Left cardiac atrium (tissue), 4 donors: ENCODE results near the gene SLC27A5. TPM values are rescaled to one million over a fixed set of nuclear protein-coding genes. Genes with fewer than 3 reads are reported as not detected.
A peak's percentile ranks its signal among the peaks of the same experiment; 100 is the strongest.

Source experiments
- ATAC-seq, 2 donors: fragments of 200-7000 bp; cut with Tn5 transposase; one replicate each; pipeline ENCODE4 v1.9.1; 2020; ENCODE audit warnings: mild to moderate bottlenecking in 2 of 2, moderate library complexity in 2 of 2
- DNase-seq: peaks from one replicate; pipeline ENCODE4 v3.0.0-alpha.2; 2020
- intact Hi-C, 2 donors: fragments of 100-400 bp; cut with DNase I; formaldehyde crosslinking; loops; one replicate each; pipeline versions ENCODE4 v1.14.1 to v1.15.1; 2022 to 2023
- total RNA-seq, 2 donors: library from RNA; stranded (reverse); fragmentation: NEBNext Ultra II Directional; extraction: Animal tissue kit (Norgen Biotek cat#: 25700); gene quantifications; one replicate each; pipeline ENCODE4 v1.2.1, GENCODE V29; 2021
- donor health status: DM: no; HTN: yes; CAD: no.
- donor health status: DM: no; HTN: yes; CAD: no; lungs with severe emphysema.
- donor health status: DM: yes; HTN: yes; CAD: no.
- donor health status: Dilated cardiomyopathy.

SLC27A5 gene
- total RNA-seq, 2 donors from 2014 or later = 6.0 to 6.3 TPM

DNA sequence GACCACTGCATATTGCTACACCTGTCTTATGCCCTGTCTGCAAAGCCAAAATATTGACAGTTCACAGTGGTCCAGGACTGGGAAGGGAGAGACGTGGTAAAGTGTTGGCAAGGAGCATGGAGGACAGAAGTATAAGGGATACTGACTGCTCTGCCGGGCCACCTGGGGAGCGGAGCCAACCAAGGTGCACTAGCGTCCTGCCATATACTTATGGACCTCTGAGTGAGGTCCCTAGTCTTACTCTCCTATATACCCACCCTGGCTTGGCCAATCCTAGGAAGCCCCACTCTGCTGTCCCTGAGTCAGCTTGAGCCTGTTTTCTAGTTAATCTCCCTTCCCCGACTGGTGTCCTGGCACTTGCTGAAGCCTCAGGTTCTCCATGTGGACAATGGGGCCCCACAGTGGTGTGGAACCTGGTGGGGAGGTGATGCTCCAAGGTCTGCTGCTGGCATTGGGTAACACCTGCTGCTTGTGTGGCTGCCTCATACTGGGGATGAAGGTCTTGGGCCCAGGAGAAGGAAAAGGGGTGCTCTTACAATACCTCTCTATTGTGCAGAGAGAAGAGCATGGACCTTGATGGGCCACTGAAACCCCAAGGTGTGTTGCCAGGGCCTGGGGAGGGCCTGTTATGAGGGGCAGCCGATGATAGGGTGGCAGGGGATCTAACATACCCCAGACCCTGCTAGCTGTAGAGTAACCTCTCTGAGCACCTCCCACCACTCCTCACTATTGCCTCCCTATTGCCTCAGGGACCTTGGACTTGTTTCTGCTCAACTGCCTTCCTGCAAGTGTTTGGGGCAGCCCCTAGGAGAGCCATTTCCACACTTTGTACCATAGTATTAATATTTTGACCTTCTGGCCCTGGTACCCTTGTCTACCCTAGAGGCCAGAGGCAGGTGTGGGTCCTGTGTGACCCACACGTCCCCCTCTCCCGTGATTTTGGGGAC is 25.3 kb upstream of the SLC27A5 start:
- DNase-seq (no peak), ATAC-seq (peak in 1 of 2 donors; percentile 12)
- intact Hi-C loops = no loop called here

DNA sequence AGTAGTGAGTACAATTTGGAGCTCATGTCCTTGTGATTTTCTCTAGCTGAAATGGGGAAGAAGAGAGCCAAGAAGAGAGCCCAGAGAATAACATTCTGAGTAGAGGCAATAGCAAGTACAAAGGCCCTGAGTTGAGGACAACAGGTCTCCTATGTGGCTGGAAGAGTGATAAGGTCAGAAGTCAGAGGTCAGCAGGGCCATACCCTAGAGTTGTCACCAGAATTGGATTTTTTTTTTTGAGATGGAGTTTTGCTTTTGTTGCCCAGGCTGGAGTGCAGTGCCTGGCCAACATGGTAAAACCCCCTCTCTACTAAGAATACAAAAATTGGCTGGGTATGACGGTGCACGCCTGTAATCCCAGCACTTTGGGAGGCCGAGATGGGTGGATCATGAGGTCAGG is 24.1 kb upstream of the SLC27A5 start:
- ATAC-seq = no peak
- no peak for DNase-seq
- intact Hi-C loops = no loop called here

DNA sequence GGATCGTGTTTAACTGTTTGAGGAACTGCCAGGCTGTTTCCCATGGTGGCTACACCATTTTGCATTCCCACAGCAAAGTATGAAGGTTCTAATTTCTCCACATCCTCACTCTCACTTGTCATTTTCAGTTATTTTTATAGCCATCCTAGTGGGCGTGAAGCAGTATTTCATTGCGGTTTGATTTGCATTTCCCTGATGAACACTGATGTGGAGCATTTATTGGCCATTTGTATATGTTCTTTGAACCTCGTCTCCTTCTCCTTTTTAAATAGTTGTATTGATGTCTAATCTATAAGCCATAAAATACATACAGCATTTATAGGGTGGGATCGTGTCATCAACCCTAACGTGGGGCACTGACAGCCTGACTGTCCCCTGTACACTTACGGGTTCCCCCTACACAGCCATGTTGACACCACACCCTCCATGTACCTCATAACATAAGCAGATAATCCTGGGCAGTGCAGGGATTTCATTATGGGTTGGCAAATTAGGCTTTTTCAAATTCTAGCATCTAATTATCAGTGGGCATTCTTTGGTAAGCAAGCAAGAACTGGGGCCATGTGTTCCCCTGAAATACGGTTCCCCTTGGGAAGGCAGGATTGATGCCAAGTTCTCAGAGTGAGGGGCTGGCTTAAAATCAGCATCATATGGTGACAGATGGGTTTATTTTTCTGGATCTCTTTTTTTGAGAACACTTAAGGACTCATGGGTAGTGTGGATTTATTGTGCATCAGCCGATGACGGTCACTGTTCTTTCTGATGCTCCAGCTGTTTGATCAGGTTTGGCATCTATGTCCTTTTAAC is 19.4 kb upstream of the SLC27A5 start:
- intact Hi-C loops = no loop called here
- no peak for ATAC-seq

DNA sequence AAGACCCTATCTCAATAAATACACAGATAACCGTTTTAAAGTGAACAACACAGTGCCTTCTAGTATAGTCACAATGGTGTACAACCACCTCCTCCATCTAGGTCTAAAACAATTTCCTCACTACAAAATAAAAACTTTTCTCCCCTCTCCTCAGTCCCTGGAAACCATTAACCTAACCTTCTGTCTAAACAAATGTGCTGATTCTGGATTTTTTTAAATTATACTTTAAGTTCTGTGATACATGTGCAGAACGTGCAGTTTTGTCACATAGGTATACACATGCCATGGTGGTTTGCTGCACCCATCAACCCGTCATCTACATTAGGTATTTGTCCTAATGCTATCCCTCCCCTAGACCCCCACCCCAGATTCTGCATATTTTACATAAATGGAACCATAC is 17.6 kb upstream of the SLC27A5 start:
- DNase-seq = no peak
- ATAC-seq = no peak
- intact Hi-C loops = no loop called here

More for the DNA sequence above, 19.4 kb upstream of the SLC27A5 start:
- no peak for DNase-seq

DNA sequence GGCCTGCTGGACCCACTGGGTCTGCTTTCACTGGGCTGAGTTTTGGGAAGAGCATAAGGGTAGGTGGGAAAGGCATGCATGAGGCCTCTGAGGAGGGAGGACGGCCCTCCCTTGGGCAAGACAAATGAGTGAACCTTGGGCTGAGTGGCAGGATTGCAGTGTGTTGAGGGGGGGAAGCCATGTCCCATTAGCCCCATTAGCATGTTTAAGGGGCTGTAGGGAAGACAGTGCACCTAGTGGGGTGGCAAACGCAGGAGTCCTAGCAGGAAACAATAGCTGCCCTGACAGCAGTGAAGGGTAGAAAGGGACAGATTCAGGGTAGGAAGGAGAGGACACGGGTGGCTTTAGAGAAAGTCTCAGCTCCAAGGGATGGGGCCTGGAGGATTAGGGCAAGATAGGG is 10.9 kb upstream of the SLC27A5 start:
- ATAC-seq (no peak), DNase-seq (no peak)
- intact Hi-C loops = no loop called here

DNA sequence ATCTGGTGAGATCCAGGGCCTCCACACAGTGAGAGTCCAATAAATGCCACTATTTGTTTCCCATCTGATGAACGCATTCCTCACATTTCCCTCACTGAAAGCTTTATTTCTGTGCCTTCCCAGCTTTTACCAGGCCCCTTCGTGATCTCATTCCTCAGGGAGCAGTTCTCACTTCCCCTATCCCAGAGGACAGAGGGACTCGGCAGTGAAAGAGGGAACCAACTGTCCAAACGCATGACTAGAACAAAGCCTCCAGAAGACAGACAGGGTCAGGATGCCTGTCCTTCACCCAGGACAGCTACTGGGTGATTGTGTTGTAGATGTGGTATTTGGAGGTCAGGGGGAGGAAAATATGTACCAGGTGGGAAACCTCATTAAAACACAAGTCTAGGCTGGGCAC is 9.9 kb upstream of the SLC27A5 start:
- no peak for ATAC-seq
- no peak for DNase-seq
- intact Hi-C loops = no loop called here

DNA sequence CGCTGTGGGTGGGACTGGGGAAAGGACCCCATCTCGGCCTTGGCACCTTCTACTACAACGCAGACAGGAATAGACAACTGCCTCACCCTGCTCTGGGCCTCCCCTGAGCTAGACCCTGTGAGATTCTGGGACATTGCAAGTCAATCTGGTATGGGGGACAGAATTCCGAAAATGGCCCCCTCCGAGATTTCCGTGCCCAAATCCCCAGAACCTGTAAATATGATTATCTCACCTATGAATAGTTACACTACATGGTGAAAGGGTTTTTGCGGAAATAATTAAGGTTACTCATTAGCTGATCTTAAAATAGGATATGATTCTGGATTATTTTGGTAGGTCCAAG is 8.4 kb upstream of the SLC27A5 start:
- intact Hi-C loops = no loop called here
- ATAC-seq = peak in 1 of 2 donors; percentile 41
- no peak for DNase-seq

DNA sequence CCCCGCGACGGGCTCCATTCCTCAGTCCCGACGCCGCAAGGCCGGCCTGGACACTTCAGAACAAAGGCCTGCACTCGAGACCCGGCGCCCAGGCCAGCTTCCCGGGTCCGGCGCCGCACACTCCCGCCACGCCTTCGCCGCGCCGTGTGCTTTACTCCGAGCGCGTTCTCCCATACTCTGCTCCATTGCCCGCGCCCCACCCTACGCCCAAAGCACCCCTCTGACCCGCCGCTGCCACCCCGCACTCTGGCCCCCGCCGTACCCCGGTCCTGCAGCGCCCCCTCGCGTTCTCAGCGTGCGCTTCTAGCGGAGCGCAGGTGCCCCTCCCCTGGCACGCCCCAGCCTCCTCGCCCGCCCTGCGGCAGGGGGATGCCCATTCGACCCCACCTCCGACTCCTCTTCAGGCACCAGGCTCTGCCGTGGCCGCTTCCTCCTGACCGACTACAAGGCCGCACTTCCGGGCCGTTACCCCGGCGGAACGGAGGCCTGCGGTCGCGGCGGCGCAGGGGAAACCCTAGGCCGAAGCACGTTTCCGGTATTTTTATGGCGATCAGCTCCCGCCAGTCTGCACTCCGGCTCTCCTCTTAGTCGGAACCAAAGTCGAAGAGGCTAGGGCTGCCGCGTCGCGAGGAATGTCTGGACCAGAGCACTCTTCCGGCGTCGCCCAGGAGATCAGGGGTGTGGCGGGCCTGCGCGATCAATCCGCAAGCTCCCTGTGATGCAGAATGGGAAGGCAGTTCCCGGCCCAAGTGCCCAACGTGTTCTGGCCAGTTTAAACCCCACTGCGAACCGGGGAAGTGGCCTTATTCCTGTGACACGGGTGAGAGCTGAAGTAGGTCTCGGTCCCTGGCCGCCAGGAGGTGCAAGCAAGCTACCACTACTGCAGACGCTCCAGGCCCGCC is 7.8 kb upstream of the SLC27A5 start, which contains the start of gene ZBTB45:
Gene ZBTB45, minus strand, starts transcription at position 456 of the 902 bp plus-strand sequence. CDS start 2,137 bp downstream, outside the sequence.
- ATAC-seq (peak; percentile 90 to 94), DNase-seq (peak; percentile 92)
- intact Hi-C loops = no loop called here

DNA sequence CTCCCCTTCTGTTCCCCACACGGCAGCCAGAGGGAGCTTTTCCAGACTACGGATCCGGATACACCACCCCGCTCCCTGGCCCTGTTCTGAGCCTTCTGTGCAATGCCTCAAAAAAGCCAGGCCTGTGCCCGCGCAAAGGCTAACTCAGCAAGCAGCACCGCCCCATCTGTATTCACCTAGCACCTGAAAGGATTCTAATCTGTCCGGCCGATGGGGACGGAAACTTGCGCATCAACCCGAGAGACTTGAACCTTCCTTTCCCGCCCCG is 7.2 kb upstream of the SLC27A5 start:
- intact Hi-C loops = no loop called here
- peak; percentile 75 for DNase-seq
- ATAC-seq = peak; percentile 67 to 72

DNA sequence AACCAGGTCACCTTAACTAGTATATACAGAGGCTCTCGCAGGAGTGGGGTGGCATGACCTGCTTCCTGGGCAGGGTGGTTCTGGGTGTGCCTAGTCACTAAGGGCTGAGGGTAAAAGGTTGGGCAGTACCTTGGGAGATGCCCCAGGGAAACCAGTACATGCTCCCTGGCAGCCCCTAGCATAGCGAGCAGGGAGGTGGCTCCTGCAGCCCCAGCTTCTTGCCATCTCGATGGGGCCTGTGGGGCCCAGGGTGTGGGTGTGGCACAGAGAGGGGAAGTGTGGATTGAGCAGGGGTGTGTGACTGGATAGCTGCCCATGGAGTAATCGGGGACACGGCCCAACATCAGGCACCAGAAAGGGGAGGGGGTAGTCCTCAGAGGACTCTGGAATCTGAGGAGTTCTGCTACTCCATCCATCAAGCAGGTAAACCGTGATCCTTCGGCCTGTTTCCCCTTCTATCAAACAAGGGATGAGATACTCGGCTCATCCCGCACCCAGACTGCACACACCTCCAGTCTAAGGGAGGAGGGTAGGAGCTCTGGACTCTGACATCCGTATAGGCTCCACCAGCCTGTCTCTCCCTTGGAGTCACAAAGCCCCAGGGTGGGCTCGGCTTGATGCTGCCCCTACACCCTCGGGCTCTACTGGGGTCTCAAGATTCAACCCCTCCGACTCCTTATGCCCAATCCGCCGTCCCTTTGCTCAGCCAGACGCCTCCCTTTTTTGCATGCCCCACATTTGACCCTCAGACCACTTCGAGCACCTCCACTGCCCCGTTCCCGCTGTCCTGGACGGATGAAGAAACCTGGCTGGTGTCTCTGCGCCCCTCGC is 6.7 kb upstream of the SLC27A5 start:
- DNase-seq (no peak), ATAC-seq (no peak)
- intact Hi-C loops = no loop called here

DNA sequence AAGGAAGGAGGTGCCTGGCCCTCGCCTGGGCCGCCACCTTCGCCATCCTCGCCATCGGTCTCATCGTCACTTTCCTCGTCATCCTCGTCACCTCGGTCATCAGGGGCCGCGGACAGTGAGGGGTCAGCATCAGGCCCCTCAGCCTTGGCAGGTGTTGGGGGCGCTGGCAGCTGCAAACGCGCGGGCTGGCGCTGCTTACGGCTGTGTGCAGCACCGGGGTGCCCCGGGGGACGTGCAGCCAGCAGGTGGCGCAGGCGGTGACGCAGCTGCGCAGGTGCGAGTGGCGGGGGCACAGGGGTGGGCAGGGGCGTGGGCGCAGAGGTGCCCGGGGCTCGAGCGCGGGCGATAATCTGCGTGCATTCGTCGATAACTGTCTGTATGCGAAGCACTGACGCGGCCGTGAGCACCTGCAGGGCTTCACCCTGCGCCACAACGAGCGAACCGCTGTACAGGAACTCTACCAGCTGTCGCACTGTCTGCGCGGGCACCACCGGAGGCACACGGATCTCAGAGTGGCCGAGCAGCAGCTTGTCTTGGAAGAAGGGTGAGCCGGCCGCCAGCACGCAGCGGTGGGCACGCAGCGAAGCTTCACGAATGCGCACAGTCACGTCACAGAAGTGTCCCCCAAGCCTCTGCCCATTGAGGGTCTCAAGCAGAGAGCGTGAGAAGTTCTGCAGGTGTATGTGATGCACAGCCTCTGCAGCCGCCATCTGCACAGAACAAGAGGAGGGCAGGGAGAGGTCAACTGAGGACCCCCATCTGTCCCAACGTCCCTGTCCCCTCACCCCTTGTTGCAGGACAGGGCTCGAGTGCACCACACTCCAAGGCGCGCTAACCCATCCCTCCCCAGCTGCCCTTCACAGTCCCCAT is 5.4 kb upstream of the SLC27A5 start:
- DNase-seq (no peak), ATAC-seq (no peak)
- intact Hi-C loops = no loop called here

DNA sequence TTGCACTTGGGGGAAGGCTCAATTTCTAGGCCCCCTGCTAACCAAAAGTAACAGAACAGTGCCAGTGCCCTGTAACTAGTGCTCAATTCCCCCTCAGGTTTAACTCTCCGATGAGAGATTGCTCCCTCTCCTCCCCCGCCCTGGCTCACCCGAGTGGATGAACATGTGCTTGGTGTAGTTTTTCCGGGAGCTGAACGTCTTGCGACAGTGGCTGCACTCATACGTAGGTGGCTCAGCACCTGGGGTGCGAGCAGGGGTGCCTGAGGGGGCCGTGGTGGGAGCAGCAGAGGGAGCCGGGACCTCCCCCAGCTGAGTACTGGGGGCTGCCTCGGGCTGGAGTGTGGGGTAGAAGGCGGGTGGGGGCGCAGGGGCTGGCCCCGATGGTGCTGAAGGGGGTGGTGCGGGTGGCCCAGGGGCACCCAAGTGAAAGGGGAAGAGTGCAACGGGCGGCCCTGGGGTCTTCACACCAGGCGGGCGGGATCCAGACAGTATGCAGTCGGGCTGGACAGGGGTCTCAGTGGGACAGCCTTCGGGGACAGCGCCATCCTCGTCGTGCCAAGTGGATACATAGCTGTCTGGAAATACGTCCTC is 4.5 kb upstream of the SLC27A5 start:
- ATAC-seq (no peak), DNase-seq (no peak)
- intact Hi-C loops = no loop called here

DNA sequence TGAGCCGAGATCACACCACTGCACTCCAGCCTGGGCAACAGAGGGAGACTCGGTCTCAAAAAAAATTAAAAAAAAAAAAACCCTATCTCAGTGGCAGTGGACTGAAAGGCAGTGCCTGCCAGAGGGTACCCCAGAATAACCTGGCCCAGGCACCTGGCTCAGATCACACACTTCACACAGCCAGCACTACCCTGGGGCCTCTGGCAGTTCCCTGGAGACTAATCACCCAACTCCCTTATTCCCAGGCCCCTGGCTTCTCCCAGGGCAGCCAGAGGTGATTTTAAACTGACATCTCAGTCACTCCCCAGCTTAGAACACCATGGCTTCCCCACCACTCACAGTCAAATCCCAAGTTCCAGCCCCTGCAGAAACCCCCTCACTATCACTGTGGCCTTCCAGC is 3.5 kb upstream of the SLC27A5 start:
- intact Hi-C loops = no loop called here
- DNase-seq (no peak), ATAC-seq (no peak)

DNA sequence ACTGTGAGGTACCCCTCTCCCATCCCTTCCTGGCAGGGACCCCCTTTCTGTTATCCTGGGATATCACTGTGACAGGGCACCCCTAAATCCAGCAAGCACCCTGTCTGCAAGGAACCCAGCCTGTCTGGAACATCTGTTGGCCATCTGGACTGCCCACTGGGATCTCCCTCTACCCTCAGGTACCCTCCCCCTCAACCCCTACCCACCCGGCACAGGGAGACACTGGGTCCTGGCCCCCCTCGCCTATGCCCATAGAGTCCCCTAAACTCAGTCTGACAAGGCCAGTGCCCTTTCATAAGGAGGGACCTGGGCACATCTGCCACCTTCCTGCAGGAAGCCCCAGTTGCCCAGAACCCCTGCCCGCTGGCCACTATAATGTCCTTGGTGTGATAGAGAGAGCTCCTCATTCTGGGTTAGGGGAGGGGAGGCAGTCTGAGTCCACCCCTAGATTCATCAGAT is 2.8 kb upstream of the SLC27A5 start:
- DNase-seq = no peak
- ATAC-seq = no peak
- intact Hi-C loops = no loop called here

DNA sequence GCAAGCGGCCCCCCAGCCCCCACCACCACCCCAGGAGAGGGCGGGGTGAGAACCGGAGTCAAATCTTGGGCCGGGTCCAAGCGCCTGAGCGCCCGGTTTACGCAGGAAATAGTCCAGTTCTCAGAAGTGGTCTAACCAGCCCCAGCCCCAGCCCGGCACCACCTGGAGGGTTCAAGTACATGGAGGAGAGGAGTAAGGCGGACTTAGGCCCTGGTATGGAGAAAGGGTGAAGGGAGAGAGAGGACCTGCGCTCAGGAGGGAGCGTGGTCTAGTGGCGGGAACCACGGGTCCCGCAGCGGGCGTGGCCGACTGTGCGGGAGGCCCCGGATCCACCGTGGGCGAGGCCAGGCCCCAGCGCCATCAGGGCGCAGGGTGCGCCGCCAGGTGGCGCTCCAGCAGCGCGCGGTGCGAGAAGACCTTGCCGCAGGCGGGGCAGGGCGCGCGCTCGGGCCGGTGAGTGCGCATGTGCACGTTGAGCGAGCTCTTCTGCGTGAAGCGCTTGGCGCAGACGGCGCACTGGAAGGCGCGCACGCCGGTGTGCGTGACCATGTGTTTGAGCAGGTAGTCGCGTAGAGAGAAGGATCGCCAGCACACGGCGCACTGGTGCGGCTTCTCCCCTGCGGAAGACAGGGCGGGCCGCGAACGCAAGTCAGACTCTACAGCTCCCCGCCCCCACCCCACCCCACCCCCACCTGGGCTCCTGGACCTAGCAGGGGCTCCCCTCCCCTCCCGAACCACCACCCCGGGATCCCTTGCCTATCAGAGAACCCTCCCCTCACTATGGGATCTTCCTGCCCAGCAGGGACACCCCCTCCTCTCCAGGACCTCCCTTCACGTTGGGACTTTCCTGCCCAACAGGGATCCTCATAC is 2.1 kb upstream of the SLC27A5 start:
- intact Hi-C loops = no loop called here
- ATAC-seq = peak; percentile 91 to 94
- DNase-seq = peak; percentile 92

DNA sequence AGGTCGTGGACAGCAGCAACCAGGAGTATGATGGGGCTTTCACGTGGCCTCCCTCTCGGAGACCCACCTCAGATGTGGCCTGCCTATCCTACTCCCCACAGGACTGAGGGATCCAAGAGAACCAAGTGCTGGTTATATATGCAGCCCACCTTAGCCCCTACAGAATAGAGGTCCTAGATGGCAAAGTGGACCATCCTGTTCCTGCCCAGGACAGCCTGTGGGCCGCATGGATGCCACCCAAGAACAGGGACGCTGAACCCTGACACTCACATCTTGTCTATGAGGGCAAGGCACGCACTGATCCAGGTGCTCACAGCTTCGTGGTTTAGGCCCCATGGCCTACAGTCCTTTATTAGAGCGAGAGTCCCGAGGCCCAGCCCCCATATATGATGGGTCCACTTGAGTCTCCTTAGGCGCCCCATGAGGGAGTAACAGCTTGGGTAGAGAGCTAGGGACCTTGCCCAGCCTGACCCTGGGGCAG is 1.5 kb upstream of the SLC27A5 start:
- DNase-seq = no peak
- intact Hi-C loops = no loop called here
- ATAC-seq = peak in 1 of 2 donors; percentile 5
